A673 (cell line): ENCODE measurements around the gene NR1H4. TPM values are rescaled to one million over a fixed set of nuclear protein-coding genes. Genes with fewer than 3 reads are reported as not detected.

Experiments used
- BruUV-seq: library from RNA; stranded (reverse); fragments of 400-500 nt; replicated peaks from 2 replicates; lab custom pipeline; 2021; lab: Mats Ljungman, UMichigan
- CTCF ChIA-PET: fragments of 300-600 bp; sonication (Branson Sonifier 250); formaldehyde crosslinking; loops from one replicate; lab custom pipeline; 2022; ENCODE audit warnings: antibody characterized with exemption; lab: Charles Lee
- POLR2A ChIA-PET: fragments of 300-600 bp; sonication (Branson Sonifier 250); formaldehyde crosslinking; loops from one replicate; lab custom pipeline; 2022; ENCODE audit warnings: antibody characterized with exemption; ENCODE audit not compliant: low non-redundant PET; lab: Charles Lee
- DNase-seq: peaks from one replicate; pipeline ENCODE4 v3.0.0-alpha.2; 2015; ENCODE audit warnings: low spot score
- H3K27ac ChIP-seq: fragments of 200-600 bp; sonication (generic); 2 replicates; pipeline ENCODE4 v1.5.1; 2016; ENCODE audit warnings: mixed run types, low read depth, mild to moderate bottlenecking, mixed read lengths, antibody characterized with exemption, low read length; ENCODE audit not compliant: poor library complexity, severe bottlenecking
- H3K27me3 ChIP-seq: fragments of 200-600 bp; sonication (generic); replicated peaks from 2 replicates; pipeline ENCODE4 v1.6.1; 2017; ENCODE audit warnings: mixed run types, low read depth, mild to moderate bottlenecking, mixed read lengths, antibody characterized with exemption, low read length; ENCODE audit not compliant: insufficient read depth, poor library complexity
- H3K36me3 ChIP-seq: fragments of 200-600 bp; sonication (generic); 2 replicates; pipeline ENCODE4 v1.6.1; 2016; ENCODE audit warnings: mixed run types, mild to moderate bottlenecking, mixed read lengths, antibody characterized with exemption, low read length; ENCODE audit not compliant: insufficient read depth, poor library complexity, severe bottlenecking
- H3K4me1 ChIP-seq: fragments of 200-600 bp; sonication (generic); 2 replicates; pipeline ENCODE4 v1.6.1; 2017; ENCODE audit warnings: mixed run types, mild to moderate bottlenecking, mixed read lengths, antibody characterized with exemption, low read length; ENCODE audit not compliant: insufficient read depth, poor library complexity, severe bottlenecking
- H3K4me3 ChIP-seq: fragments of 200-600 bp; sonication (generic); 2 replicates; pipeline ENCODE4 v1.5.1; 2016; ENCODE audit warnings: low read depth, mixed run types, mild to moderate bottlenecking, mixed read lengths, low read length; ENCODE audit not compliant: poor library complexity, severe bottlenecking
- H3K9me3 ChIP-seq: fragments of 200-600 bp; sonication (generic); 2 replicates; pipeline ENCODE4 v1.6.1; 2016; ENCODE audit warnings: mixed run types, low read depth, mild to moderate bottlenecking, mixed read lengths, antibody characterized with exemption, low read length; ENCODE audit not compliant: poor library complexity, severe bottlenecking
- CTCF ChIP-seq: fragments of 300-800, 200-600 bp; sonication (generic); conservative IDR thresholded peaks from 2 replicates; pipeline ENCODE4 v1.5.1; 2017; ENCODE audit warnings: low read depth, mild to moderate bottlenecking, antibody characterized with exemption, low read length, moderate library complexity, mixed read lengths
- EZH2 ChIP-seq: fragments of 200-600 bp; sonication (generic); IDR thresholded peaks from 2 replicates; pipeline ENCODE4 v1.6.1; 2017; ENCODE audit warnings: borderline replicate concordance, low read depth, mild to moderate bottlenecking, mixed read lengths, antibody characterized with exemption, low read length; ENCODE audit not compliant: poor library complexity, severe bottlenecking
- intact Hi-C: fragments of 100-400 bp; cut with micrococcal nuclease; formaldehyde crosslinking; loops from one replicate; pipeline ENCODE4 v1.10.0; 2022; ENCODE audit not compliant: unreplicated experiment
- total RNA-seq: library from RNA; stranded (reverse); gene quantifications from 2 replicates; pipeline ENCODE4 v1.2.3, GENCODE V29; 2021

NR1H4 gene
- total RNA-seq, 1 experiment from 2014 or later: not detected

- Histone ChIP-seq H3K27ac (no peak overlapping the region), H3K4me3 (no peak overlapping the region), H3K4me1 (no peaks in the 10 kb centered on the region), H3K9me3 (no peaks in the 10 kb centered on the region), H3K27me3 (no peaks in the 10 kb centered on the region), H3K36me3 (no peaks in the 10 kb centered on the region)
- ChIA-PET POLR2A (no interaction called here), CTCF (no interaction called here)
- DNase-seq: no peak
- TF ChIP-seq EZH2 (no peak), CTCF (no peak)
- intact Hi-C loops: no loop called here
- BruUV-seq: no TSS peak
These were observed 17.8 kb upstream of the NR1H4 start for GRCh38 chr12:100455896-100456295.

GRCh38 chr12:100458191-100458590 lies 15.5 kb upstream of the NR1H4 start:
- intact Hi-C loops: no loop called here
- ChIA-PET CTCF (no interaction called here), POLR2A (no interaction called here)
- Histone ChIP-seq H3K9me3 (no peaks in the 10 kb centered on the region), H3K27me3 (no peaks in the 10 kb centered on the region), H3K4me3 (no peak overlapping the region), H3K36me3 (no peaks in the 10 kb centered on the region), H3K4me1 (no peaks in the 10 kb centered on the region), H3K27ac (no peak overlapping the region)
- DNase-seq: no peak
- TF ChIP-seq EZH2 (no peak), CTCF (no peak)
- BruUV-seq: no TSS peak

- CTCF ChIA-PET: no interaction called here
- H3K4me1 ChIP-seq: no peaks in the 10 kb centered on the region
- H3K36me3 ChIP-seq: no peaks in the 10 kb centered on the region
- H3K27ac ChIP-seq: no peak overlapping the region
- TF ChIP-seq EZH2 (no peak), CTCF (no peak)
- POLR2A ChIA-PET: interaction anchor here (0.6 kb wide), 1 partner anchor 114 kb away, joined by 11 read pairs; no protein-coding TSS in a partner anchor
- intact Hi-C loops: no loop called here
- no peak overlapping the region for H3K4me3 ChIP-seq
- DNase-seq: no peak
- no peaks in the 10 kb centered on the region for H3K9me3 ChIP-seq
- H3K27me3 ChIP-seq: no peaks in the 10 kb centered on the region
- no TSS peak for BruUV-seq
These were observed 13.0 kb upstream of the NR1H4 start for GRCh38 chr12:100460702-100461101.
